Skin epidermis (tissue), 12 donors: ENCODE measurements around the gene SHB.

Source experiments
- H3K27ac ChIP-seq, 21 experiments: fragments of 200-600 bp; sonication (generic) in 11 of 21; one replicate each; pipeline ENCODE4 v1.5.0; 2020; ENCODE audit warnings: mild to moderate bottlenecking in 3 of 21, inconsistent platforms in 2 of 21, moderate library complexity in 2 of 21
- H3K4me3 ChIP-seq, 7 experiments: fragments of 200-600 bp; sonication (generic) in 2 of 7; one replicate each; pipeline ENCODE4 v1.5.0; 2020; ENCODE audit warnings: inconsistent platforms in 2 of 7, mild to moderate bottlenecking in 2 of 7, moderate library complexity in 1 of 7

The SHB gene

GRCh38 chr9:37931592-37931991, 137.4 kb downstream of the SHB start:
- Histone ChIP-seq H3K27ac (no peak overlapping the region), H3K4me3 (no peak overlapping the region)

GRCh38 chr9:37929441-37929895, 139.6 kb downstream of the SHB start:
- H3K4me3 ChIP-seq: no peak overlapping the region
- H3K27ac ChIP-seq: peak overlapping the region in 1 of 21 experiments; percentile 27

- Histone ChIP-seq H3K4me3 (no peak overlapping the region), H3K27ac (peak overlapping the region in 2 of 21 experiments; percentile 3 to 27)
Observed at GRCh38 chr9:37928552-37929430, 140.2 kb downstream of the SHB start.

- H3K27ac ChIP-seq: no peak overlapping the region
- no peak overlapping the region for H3K4me3 ChIP-seq
Observed at GRCh38 chr9:37927601-37928551, 141.2 kb downstream of the SHB start.

- H3K27ac ChIP-seq: no peak overlapping the region
- no peak overlapping the region for H3K4me3 ChIP-seq
Observed at GRCh38 chr9:37927132-37927531, 141.9 kb downstream of the SHB start.

GRCh38 chr9:37926737-37927118, 142.3 kb downstream of the SHB start:
- Histone ChIP-seq H3K4me3 (no peak overlapping the region), H3K27ac (no peak overlapping the region)

GRCh38 chr9:37925786-37926736, 143.0 kb downstream of the SHB start:
- no peak overlapping the region for H3K4me3 ChIP-seq

GRCh38 chr9:37925006-37925405, 144.0 kb downstream of the SHB start:
- H3K27ac ChIP-seq: peak overlapping the region in 1 of 21 experiments; percentile 7
- no peak overlapping the region for H3K4me3 ChIP-seq

More at GRCh38 chr9:37925786-37926736, 143.0 kb downstream of the SHB start:
- no peak overlapping the region for H3K27ac ChIP-seq

GRCh38 chr9:37924538-37924937, 144.5 kb downstream of the SHB start:
- no peak overlapping the region for H3K4me3 ChIP-seq
- H3K27ac ChIP-seq: no peak overlapping the region

- Histone ChIP-seq H3K4me3 (no peak overlapping the region), H3K27ac (no peak overlapping the region)
Observed at GRCh38 chr9:37923796-37924427, 145.1 kb downstream of the SHB start.

GRCh38 chr9:37923118-37923795, 145.8 kb downstream of the SHB start:
- no peak overlapping the region for H3K4me3 ChIP-seq
- H3K27ac ChIP-seq: no peak overlapping the region

GRCh38 chr9:37922363-37923117, 146.5 kb downstream of the SHB start:
- Histone ChIP-seq H3K27ac (peak overlapping the region in 5 of 21 experiments; percentile 14 to 59 (median 19)), H3K4me3 (no peak overlapping the region)

- Histone ChIP-seq H3K4me3 (no peak overlapping the region), H3K27ac (peak overlapping the region in 5 of 21 experiments; percentile 14 to 60 (median 29))
Observed at GRCh38 chr9:37921546-37922300, 147.3 kb downstream of the SHB start.

- Histone ChIP-seq H3K27ac (peak overlapping the region in 3 of 21 experiments; percentile 32 to 60 (median 35)), H3K4me3 (no peak overlapping the region)
Observed at GRCh38 chr9:37921168-37921510, 147.9 kb downstream of the SHB start.

GRCh38 chr9:37920471-37921167, 148.4 kb downstream of the SHB start:
- peak overlapping the region in 3 of 21 experiments; percentile 32 to 60 (median 35) for H3K27ac ChIP-seq
- no peak overlapping the region for H3K4me3 ChIP-seq

GRCh38 chr9:37919956-37920335, 149.1 kb downstream of the SHB start:
- Histone ChIP-seq H3K4me3 (no peak overlapping the region), H3K27ac (no peak overlapping the region)
